Measurements from ENCODE around the gene PCSK1. TPM values are rescaled to one million over a fixed set of nuclear protein-coding genes. Genes with fewer than 3 reads are reported as not detected.

The PCSK1 gene
- polyA plus RNA-seq, 2 of the 4 experiments (the other 2 are of a cell fraction) = 0.14 to 0.17 TPM

DNA sequence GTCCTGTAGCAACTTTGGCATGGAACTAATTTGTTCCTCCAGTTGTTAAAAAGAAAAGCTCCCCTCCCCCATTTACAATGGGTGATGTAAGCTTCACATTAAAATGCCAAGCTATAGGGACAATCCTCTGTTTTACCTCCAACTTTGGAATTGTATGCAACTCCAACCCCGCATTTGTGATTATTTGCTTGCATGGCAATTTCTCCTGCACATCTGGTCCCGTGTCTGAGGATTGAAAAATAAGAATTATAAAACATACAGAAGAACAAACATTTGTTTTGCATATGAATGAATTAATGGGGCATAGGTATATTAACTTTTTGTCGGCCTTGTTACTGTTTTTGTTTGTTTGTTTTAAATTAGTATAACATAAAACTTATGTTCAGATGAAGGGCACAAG lies 17.2 kb downstream of the PCSK1 start:
- Histone ChIP-seq H3K4me3 (no peak overlapping the region), H3K4me2 (no peak overlapping the region), H3K4me1 (no peaks in the 10 kb centered on the region), H3K9me3 (no peaks in the 10 kb centered on the region), H3K27ac (no peak overlapping the region)
- TF ChIP-seq, protein P1, sequence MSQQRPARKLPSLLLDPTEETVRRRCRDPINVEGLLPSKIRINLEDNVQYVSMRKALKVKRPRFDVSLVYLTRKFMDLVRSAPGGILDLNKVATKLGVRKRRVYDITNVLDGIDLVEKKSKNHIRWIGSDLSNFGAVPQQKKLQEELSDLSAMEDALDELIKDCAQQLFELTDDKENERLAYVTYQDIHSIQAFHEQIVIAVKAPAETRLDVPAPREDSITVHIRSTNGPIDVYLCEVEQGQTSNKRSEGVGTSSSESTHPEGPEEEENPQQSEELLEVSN (IDR thresholded peaks at IDR 0.05; ENCODE audit: borderline replicate concordance, low read depth) = no peak
- TF ChIP-seq MAFK (IDR thresholded peaks at IDR 0.05; ENCODE audit: partially characterized antibody) = peak; percentile 76
- TF ChIP-seq HEYL (CRISPR knock-in tag; IDR thresholded peaks at IDR 0.05) = no peak
- no peak for TF ChIP-seq HDAC2 (IDR thresholded peaks at IDR 0.05)
- CTCF ChIA-PET = no interaction called here
- no peak for FAIRE-seq
- no peak for ATAC-seq
- 39% methylated on average over 3 of the region's 3 CpGs for WGBS (ENCODE audit: missing lambda C conversion rate)
- POLR2A ChIA-PET = no interaction called here
- DNase-seq (ENCODE audit: low read depth in 1 of 2, low spot score in 1 of 2) = no peak

DNA sequence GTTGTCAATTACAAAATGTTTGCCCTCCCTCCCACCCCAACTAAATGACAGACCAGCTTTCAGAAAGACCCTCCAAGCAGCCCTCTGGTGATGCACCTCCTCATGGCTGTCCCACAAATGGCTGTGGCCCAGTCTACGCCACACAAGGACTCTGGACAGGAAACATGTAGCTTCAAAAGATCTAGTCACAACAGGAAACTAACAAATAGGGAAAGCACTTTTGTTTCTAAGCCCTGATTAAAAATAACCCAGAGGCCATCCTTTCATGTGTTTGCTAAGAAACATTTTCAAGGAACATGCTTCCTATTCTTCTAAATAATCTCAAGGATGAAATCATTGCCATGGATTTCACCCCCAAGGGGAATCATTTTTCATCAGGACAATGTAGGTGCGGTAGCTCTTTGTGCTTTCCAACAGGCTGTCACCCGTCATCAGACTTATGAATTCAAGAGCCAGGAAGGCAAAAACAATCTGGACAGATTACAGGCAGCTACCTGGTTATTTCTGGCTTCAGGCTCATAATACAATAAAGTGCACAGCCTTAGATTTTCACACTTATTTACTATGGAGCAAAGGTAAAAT lies 20.1 kb downstream of the PCSK1 start:
- Histone ChIP-seq H3K4me1 (peaks cover 20% of the 10 kb centered on the region), H3K4me2 (no peak overlapping the region), H3K27ac (no peak overlapping the region), H3K9me3 (no peaks in the 10 kb centered on the region), H3K4me3 (no peak overlapping the region)
- ChIA-PET POLR2A (no interaction called here), CTCF (interaction anchor here (1.3 to 1.5 kb wide), 2 partner anchors 14 to 18 kb away, joined by 4 to 5 read pairs; no protein-coding TSS in a partner anchor)
- DNase-seq (ENCODE audit: low read depth in 1 of 2, low spot score in 1 of 2) (no peak), FAIRE-seq (no peak), ATAC-seq (no peak)
- WGBS (ENCODE audit: missing lambda C conversion rate) = 78% methylated on average over 3 of the region's 3 CpGs
- TF ChIP-seq, protein P2, sequence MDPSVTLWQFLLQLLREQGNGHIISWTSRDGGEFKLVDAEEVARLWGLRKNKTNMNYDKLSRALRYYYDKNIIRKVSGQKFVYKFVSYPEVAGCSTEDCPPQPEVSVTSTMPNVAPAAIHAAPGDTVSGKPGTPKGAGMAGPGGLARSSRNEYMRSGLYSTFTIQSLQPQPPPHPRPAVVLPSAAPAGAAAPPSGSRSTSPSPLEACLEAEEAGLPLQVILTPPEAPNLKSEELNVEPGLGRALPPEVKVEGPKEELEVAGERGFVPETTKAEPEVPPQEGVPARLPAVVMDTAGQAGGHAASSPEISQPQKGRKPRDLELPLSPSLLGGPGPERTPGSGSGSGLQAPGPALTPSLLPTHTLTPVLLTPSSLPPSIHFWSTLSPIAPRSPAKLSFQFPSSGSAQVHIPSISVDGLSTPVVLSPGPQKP (IDR thresholded peaks at IDR 0.05; ENCODE audit: low read depth, low read length) = no peak
- TF ChIP-seq KDM1A (IDR thresholded peaks at IDR 0.05; ENCODE audit: low read depth) = no peak
- TF ChIP-seq FOXS1 (CRISPR knock-in tag; IDR thresholded peaks at IDR 0.05) = no peak
- TF ChIP-seq, protein P3, sequence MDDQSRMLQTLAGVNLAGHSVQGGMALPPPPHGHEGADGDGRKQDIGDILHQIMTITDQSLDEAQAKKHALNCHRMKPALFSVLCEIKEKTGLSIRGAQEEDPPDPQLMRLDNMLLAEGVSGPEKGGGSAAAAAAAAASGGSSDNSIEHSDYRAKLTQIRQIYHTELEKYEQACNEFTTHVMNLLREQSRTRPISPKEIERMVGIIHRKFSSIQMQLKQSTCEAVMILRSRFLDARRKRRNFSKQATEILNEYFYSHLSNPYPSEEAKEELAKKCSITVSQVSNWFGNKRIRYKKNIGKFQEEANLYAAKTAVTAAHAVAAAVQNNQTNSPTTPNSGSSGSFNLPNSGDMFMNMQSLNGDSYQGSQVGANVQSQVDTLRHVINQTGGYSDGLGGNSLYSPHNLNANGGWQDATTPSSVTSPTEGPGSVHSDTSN (IDR thresholded peaks at IDR 0.05) = no peak
- TF ChIP-seq CHD4 (IDR thresholded peaks at IDR 0.05; ENCODE audit: borderline replicate concordance) = no peak
- no peak for TF ChIP-seq RFX5 (IDR thresholded peaks at IDR 0.05)
- TF ChIP-seq EP300 (IDR thresholded peaks at IDR 0.05) = no peak
- TF ChIP-seq TFCP2L1 (CRISPR knock-in tag; IDR thresholded peaks at IDR 0.05) = no peak
- no peak for TF ChIP-seq MAZ (IDR thresholded peaks at IDR 0.05; ENCODE audit: borderline replicate concordance, low read depth, low read length)
- no peak for TF ChIP-seq FOSL2 (IDR thresholded peaks at IDR 0.05)
- TF ChIP-seq FOSL2 (CRISPR knock-in tag; IDR thresholded peaks at IDR 0.05) = no peak

DNA sequence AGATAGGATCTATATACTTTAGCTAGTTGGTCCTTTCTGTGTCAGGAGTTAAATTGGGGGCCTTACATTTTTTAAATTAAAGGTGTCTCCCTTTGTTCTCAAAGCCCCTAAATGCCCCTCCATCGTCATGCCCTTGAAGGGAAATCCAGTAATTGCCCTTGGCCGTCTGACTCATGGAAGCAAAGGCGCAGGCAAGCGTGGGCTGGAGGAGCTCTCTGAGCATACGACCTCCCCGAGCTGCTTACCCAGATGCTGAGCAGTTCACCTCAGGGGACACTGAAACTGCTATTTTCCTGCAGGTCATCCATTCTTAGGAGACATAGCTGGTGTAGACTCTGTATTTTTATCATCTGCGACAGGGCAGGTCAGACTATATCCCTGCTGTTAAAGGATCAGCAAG lies 23.0 kb downstream of the PCSK1 start:
- ChIA-PET POLR2A (no interaction called here), CTCF (interaction anchor here (0.8 to 1.8 kb wide), 5 partner anchors 12 to 191 kb away, joined by 3 to 8 read pairs (median 3); no protein-coding TSS in a partner anchor)
- Histone ChIP-seq H3K9me3 (no peaks in the 10 kb centered on the region), H3K4me1 (peaks cover 28% of the 10 kb centered on the region), H3K4me3 (no peak overlapping the region), H3K4me2 (no peak overlapping the region), H3K27ac (peak overlapping the region in 1 of 2 experiments; percentile 64; a peak in 4 of 6 replicates)
- ATAC-seq (no peak; a peak in 1 of 6 replicates), DNase-seq (ENCODE audit: low read depth in 1 of 2, low spot score in 1 of 2) (no peak), FAIRE-seq (no peak)
- 79% methylated on average over 7 of the region's 7 CpGs for WGBS (ENCODE audit: missing lambda C conversion rate)
- TF ChIP-seq HOXA7 (CRISPR knock-in tag; IDR thresholded peaks at IDR 0.05) = no peak
- TF ChIP-seq RCOR1 (IDR thresholded peaks at IDR 0.05; ENCODE audit: low read depth, low read length) = no peak
- TF ChIP-seq JUN (IDR thresholded peaks at IDR 0.05) = no peak
- TF ChIP-seq EP300 (IDR thresholded peaks at IDR 0.05) = no peak
- no peak for TF ChIP-seq EHMT2 (IDR thresholded peaks at IDR 0.05; ENCODE audit: low read depth)
- TF ChIP-seq MYC (IDR thresholded peaks at IDR 0.05; ENCODE audit: borderline replicate concordance, low read length) = no peak
- TF ChIP-seq KDM1A (IDR thresholded peaks at IDR 0.05; ENCODE audit: low read depth) = no peak
- no peak for TF ChIP-seq RARB (CRISPR knock-in tag; IDR thresholded peaks at IDR 0.05)
